NCI-H1105 (cell line): ENCODE data around the gene KRR1.
"Not testable (repeated sequence)": the region's sequence is repeated elsewhere in the genome, so short reads cannot be mapped to it uniquely, and the experiment has no call there.

ENCODE experiments used
- DNase-seq: peaks from one replicate; lab custom pipeline; 2025; lab: John Stamatoyannopoulos, UW

Gene KRR1

DNA sequence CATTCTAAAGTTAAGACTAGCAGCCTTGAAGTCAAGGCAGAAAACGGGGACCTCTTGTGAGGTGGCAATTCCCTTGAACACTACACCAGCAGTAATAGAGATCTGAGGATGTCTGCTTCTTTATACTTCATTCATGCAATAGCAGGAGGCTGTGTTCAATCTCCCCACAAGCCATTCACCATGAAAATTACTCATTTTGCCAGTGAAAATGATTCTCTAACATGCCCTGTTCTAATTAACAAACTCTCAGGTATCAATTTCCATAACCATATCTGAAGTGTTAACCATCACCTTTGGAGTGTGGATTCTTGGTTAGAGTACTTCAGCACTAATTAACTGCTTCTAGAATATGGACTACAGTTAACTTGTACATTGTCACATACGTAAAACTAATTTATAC lies 34.3 kb downstream of the KRR1 start:
- no peak for DNase-seq

DNA sequence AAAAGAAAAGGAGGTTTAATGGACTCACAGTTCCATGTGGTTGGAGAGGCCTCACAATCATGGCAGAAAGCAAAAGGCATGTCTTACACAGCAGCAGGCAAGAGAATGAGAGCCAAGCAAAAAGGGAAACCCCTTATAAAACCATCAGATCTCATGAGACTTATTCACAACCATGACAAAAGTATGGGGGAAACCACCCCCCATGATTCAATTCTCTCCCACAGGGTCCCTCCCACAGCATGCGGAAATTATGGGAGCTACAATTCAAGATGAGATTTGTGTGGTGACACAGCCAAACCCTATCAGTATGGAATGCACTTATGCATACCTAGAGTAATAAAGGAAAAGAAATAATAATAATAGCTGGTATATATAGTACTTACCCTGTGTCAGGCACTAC lies 35.3 kb downstream of the KRR1 start:
- DNase-seq: no peak

DNA sequence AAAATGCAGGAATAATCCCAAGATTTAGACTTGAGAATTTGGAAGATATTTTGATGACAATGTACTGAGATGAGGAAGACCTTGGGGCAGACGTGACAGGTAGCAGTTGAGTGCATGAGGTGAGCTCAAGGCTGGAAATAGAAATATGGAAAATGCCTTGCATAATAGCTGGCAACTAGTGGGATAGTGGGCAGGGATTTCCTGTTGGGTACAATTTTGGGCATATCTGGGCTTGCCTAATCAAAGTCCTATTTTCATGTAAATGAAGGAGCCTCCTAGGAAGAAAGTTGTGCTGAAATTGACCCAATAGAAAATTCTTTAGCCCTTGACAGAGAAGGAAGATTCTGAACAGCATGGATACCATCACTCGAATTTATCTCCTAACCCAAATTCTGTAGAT lies 37.3 kb downstream of the KRR1 start:
- DNase-seq: no peak

- DNase-seq: no peak
Measured at GRCh38 chr12:75471902-75472890, 39.2 kb downstream of the KRR1 start.

GRCh38 chr12:75460204-75460603 lies 51.2 kb downstream of the KRR1 start:
- DNase-seq: no peak

- DNase-seq: no peak
Measured at GRCh38 chr12:75459755-75460154, 51.7 kb downstream of the KRR1 start.

- DNase-seq: not testable (repeated sequence)
Measured at GRCh38 chr12:75457866-75458265, 53.5 kb downstream of the KRR1 start.

GRCh38 chr12:75457191-75457590 lies 54.2 kb downstream of the KRR1 start:
- DNase-seq: no peak

DNA sequence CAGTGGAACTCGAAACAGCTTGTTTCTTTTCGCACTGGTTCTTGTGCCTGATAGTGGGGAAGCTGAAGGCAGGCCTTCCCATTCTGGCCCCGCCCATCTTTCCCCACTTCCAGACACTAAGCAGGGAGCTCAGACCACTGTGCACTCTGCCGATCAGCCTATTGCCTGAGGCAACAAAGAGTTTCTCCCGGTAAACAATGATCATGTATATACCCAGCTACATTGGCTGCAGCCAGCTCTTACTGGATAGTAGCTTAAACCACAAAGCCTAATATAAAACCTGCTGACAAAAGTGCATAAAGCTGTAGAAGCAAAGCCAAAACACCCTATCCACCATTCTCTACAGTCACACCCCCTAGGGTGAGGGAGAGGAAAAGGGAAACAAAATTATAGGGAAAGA lies 55.6 kb downstream of the KRR1 start:
- DNase-seq: no peak

DNA sequence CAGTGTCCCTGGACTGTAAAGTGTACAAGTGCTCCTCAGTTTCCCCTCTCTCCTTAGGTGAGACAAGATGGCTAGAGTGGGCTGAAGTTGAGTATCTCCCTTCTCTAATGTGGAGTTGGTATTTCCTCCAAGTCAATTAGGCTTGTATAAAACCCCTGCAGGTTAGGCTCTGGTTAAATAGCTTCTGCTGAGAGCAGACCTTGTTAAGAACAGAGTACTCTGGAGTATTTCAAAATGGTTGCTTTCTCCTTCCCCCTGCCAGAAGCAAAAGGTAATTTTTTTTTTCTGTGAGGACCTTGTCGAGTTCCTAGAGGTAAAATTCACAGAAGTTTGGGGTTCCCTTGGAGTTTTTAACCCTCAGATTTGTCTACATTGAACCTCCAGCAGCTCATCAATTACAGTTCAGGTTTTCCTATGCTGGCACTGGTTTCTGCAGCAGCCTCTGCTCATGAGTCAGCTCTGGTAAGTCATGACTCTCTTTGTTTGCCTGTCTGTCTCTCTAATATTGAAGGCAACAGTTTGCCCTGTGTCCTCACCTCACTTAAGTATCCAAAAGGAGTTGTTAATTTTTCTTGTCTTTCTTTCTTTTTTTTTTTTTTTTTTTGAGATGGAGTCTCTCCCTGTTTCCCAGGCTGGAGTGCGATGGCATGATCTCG lies 58.6 kb downstream of the KRR1 start:
- DNase-seq: no peak

DNA sequence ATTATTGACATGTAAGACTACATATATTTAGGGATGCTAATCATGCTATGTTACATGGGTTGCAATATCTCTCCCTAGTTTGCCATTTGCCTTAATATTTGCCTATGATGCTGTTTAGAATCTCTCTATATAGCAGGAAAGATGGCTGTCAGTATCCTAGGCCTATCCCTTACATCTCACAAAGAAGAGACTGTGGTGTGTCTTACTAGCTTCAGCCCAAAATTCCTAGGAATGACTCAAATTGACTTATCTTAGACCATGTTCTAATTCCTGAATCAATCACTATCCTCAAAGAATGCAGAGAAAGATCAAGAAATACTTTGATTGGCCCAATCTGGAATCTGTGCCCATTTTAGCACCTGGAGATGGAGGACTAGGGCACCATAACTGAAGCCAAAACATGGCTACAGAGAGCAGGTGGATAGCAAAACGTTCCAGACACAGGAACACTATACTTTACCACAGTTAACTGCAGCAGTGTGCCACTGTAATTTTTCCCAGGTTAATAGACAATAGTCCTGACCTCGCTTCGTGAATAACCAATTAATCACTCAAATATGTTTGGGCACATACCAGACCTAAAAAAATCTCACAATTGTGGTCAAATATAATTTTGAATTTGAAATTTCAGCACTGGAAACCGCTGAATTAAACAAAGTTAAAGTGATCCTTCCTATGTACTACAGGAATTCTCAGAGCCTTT lies 63.6 kb downstream of the KRR1 start:
- DNase-seq: no peak

- DNase-seq: no peak
Measured at GRCh38 chr12:75446857-75447256, 64.6 kb downstream of the KRR1 start.

DNA sequence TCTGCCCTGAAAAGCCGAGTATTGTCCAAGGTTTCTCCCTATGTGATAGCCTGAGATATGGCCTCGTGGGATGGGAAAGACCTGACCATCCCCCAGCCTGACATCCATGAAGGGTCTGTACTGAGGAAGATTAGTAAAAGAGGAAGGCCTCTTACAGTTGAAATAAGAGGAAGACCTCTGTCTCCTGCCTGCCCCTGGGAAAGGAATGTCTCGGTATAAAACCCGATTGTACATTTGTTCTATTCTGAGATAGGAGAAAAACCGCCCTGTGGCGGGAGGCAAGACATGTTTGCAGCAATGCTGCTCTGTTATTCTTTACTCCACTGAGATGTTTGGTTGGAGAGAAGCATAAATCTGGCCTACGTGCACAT lies 66.3 kb downstream of the KRR1 start:
- DNase-seq: not testable (repeated sequence)

- DNase-seq: no peak
Measured at GRCh38 chr12:75444429-75445136, 66.8 kb downstream of the KRR1 start.

DNA sequence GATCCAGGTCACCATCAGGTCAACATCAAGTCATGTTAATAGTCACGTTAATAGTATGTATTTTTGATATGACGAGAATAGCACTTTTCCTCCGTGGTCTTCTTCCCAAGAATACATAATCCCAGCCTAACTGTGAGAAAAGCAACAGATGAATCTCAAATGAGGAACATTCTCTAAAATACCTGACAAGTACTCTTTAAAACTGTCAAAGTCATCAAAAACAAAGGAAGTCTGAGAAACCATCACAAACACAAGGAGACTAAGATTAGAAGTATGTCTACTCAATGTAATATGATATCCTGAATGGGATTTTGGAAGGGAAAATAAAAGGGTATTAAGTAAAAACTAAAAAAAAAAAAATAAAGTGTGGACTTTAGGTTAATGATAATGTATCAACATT lies 67.7 kb downstream of the KRR1 start:
- DNase-seq: no peak

GRCh38 chr12:75442454-75442853 lies 69.0 kb downstream of the KRR1 start:
- not testable (repeated sequence) for DNase-seq

- DNase-seq: not testable (repeated sequence)
Measured at GRCh38 chr12:75441687-75442449, 69.5 kb downstream of the KRR1 start.
